GM12872 (cell line): Measurements from ENCODE around the gene PRPSAP2.

Experiments
- CTCF ChIP-seq: IDR thresholded peaks from 3 replicates; pipeline ENCODE4 v1.5.1; 2011; ENCODE audit warnings: low read depth, mild to moderate bottlenecking, low read length, moderate library complexity; ENCODE audit not compliant: insufficient read depth

PRPSAP2 gene

DNA sequence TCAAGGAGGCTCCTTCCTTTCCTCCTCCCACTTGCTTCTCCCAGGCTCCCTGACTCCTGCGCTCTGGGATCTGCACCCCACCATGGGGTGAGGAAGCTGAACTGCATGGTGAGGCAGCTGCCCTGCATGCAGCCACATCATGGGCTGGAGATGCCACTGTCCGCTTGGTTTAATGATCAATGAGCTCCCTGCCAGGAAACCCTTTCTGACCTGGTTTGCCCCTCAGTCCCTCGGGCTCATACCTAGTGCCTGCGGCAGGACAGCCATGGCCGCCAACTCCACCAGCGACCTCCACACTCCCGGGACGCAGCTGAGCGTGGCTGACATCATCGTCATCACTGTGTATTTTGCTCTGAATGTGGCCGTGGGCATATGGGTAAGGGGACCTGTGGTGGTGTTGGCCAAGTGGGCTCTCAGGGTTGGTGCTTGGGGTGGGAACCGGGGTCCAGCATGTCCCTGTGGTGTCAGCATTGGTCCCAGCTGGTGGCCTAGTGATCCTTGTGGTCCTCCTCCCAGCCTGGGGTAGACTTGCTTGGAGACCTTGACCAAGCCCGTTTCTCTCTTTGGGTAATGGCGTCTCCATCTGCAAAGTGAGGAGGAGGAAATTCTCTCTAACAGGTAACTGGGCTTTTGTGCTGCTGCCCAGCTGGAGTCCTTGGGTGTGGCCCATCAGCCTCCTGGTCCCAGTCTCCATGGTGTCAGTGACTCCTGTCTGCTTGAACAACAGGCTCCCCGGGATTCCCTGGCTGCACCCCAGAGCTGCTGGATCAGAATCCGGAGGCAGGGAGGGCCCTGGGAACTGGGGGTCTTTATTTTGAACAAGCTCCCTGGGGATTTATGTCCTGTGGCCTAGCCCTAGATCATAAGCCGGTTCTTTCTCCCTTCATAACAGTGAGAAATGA lies 94.3 kb downstream of the PRPSAP2 start, which contains the start of gene SLC5A10:
TSS of gene SLC5A10 (plus strand) at position 225 of the 902 bp plus-strand sequence. CDS start at position 266, 41 bp downstream.
- TF ChIP-seq CTCF = peak; percentile 29; the same call in 1 of the 3 replicates

- TF ChIP-seq CTCF = no peak
These were observed 95.3 kb downstream of the PRPSAP2 start for GRCh38 chr17:18953231-18953728.

DNA sequence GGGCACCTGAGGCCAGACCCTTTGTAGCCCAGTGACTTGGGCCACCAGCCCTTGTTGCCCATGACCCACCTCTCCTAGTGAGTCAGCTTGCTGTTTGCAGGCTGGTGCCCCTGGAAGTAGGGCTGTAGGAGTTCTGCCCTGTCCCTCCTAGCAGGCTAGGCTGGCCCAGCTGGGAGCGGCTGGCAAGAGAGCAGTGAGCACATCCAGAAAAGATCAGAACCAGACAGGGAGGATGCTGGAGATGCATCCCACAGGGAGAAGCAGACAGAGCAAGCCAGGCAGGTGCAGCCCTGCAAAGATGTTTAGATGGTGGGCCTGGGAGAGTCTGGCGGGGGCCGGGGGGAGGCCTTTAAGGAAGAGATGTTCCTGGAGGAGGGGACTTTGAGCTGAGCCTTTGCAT lies 96.4 kb downstream of the PRPSAP2 start:
- TF ChIP-seq CTCF = no peak

- TF ChIP-seq CTCF = no peak
These were observed 97.1 kb downstream of the PRPSAP2 start for GRCh38 chr17:18955009-18955408.

DNA sequence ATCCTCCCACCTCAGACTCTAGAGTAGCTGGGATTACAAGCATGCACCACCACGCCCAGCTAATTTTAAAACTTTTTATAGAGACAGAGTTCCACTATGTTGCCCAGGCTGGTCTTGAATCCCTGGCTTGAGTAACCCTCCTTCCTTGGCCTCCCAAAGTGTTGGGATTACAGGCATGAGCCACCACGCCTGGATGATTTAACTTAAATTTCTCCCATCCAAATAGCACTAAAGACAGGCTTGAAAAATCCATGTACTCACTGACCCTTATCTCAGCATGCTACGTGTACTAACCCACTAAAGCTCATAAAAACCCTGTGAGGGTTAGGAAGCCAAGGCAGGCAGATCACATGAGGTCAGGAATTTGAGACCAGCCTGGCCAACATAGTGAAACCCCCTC lies 98.7 kb downstream of the PRPSAP2 start:
- no peak for TF ChIP-seq CTCF

- TF ChIP-seq CTCF = no peak
These were observed 99.9 kb downstream of the PRPSAP2 start for GRCh38 chr17:18957831-18958230.

- TF ChIP-seq CTCF = no peak
These were observed 100.7 kb downstream of the PRPSAP2 start for GRCh38 chr17:18958611-18959010.
